Epithelial cell of esophagus (primary cell): ENCODE measurements around the gene RBFOX2.
"Not testable (repeated sequence)": the region's sequence is repeated elsewhere in the genome, so short reads cannot be mapped to it uniquely, and the experiment has no call there.

Experiments used
- DNase-seq: peaks from one replicate; pipeline ENCODE4 v3.0.0; 2010; ENCODE audit warnings: low read depth
- H3K4me3 ChIP-seq: 2 replicates; pipeline ENCODE4 v1.5.1; 2011; ENCODE audit warnings: mild to moderate bottlenecking, low read length, control low read depth
- CTCF ChIP-seq: IDR thresholded peaks from 2 replicates; pipeline ENCODE4 v1.5.1; 2011; ENCODE audit warnings: low read depth, mild to moderate bottlenecking, low read length, control low read depth, inconsistent platforms; ENCODE audit not compliant: insufficient read depth; ENCODE audit errors: missing control alignments

RBFOX2 gene

DNA sequence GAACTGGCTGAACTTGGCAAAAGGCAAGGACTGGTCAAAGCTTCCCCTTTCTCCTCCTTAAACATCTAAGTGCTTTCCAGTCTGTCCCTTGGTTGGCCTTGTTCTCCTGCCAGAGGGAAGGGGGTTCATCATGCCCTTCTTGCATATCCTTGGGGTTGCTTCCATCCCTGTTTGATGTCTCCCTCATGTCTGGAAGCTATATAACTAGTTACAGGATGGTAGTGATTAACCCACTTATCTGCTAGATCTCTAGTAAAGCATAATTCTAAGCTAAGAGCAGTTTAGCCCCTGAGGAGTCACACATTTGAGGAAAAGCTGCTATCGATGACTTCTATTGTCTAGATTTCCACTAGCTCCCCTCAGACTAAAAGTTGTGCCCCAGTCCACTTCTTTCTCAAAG lies 288.0 kb downstream of the RBFOX2 start:
- no peak for DNase-seq
- no peak overlapping the region for H3K4me3 ChIP-seq
- TF ChIP-seq CTCF: no peak

GRCh38 chr22:35739931-35740380 lies 288.7 kb downstream of the RBFOX2 start:
- DNase-seq: no peak
- TF ChIP-seq CTCF: no peak
- no peak overlapping the region for H3K4me3 ChIP-seq

- DNase-seq: no peak
- H3K4me3 ChIP-seq: no peak overlapping the region
- no peak for TF ChIP-seq CTCF
These were observed 289.3 kb downstream of the RBFOX2 start for GRCh38 chr22:35739076-35739930.

DNA sequence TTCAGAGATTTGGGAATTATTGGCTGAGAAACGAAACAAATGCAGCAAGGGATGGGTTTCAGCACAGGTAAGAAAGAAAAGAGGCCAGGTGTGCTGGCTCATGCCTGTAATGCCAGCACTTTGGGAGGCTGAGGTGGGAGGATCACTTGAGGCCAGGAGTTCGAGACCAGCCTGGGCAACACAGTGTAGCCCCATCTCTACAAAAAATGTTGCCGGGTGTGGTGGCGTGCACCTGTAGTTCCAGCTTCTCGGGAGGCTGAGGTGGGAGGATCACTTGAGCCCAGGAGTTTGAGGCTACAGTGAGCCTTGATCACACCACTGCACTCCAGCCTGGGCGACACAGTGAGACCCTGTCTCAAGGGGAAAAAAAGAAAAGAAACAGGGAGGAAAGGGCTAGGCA lies 290.7 kb downstream of the RBFOX2 start:
- H3K4me3 ChIP-seq, DNase-seq: not testable (repeated sequence)

GRCh38 chr22:35736701-35737100 lies 291.9 kb downstream of the RBFOX2 start:
- H3K4me3 ChIP-seq: no peak overlapping the region
- no peak for DNase-seq
- TF ChIP-seq CTCF: no peak

DNA sequence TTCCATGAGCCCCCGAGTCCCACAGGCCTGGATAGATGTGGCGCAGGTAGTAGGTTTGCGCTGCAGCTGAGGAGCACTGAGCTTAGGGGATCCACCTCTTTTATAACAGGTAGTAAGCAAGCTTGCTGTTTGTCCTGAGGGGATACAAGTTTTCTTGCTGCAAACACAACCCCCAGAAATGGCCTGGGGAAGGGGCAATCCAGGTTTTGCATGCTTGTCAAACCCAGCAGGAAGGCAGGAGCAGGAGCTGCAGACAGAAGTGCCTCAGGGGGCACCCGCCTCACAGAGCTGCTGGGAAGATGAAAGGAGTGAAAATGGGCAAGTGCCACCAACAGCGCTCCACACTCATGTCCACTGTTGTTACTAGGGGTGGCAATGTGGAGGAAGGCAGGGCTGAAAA lies 292.5 kb downstream of the RBFOX2 start:
- H3K4me3 ChIP-seq: no peak overlapping the region
- no peak for DNase-seq
- no peak for TF ChIP-seq CTCF

GRCh38 chr22:35735542-35735941 lies 293.1 kb downstream of the RBFOX2 start:
- H3K4me3 ChIP-seq: no peak overlapping the region
- no peak for TF ChIP-seq CTCF
- no peak for DNase-seq
